Progenitor cell of endocrine pancreas (in vitro differentiated cells): Measurements from ENCODE around the gene PCID2. TPM values are rescaled to one million over a fixed set of nuclear protein-coding genes. Genes with fewer than 3 reads are reported as not detected.

Source experiments
- DNase-seq: peaks from one replicate; pipeline ENCODE4 v3.0.0; 2021; ENCODE audit warnings: low spot score; ENCODE audit not compliant: unreplicated experiment
- H3K27ac Mint-ChIP-seq: 2 replicates; pipeline ENCODE4 v1.8.0; 2021; ENCODE audit warnings: mild to moderate bottlenecking, moderate library complexity, mixed read lengths
- H3K27me3 Mint-ChIP-seq: 2 replicates; pipeline ENCODE4 v1.8.0; 2021; ENCODE audit warnings: mixed read lengths
- H3K36me3 Mint-ChIP-seq: 2 replicates; pipeline ENCODE4 v1.8.0; 2022; ENCODE audit warnings: mixed read lengths; ENCODE audit not compliant: insufficient read depth
- H3K4me1 Mint-ChIP-seq: 2 replicates; pipeline ENCODE4 v1.8.0; 2021; ENCODE audit warnings: low read depth, mixed read lengths
- H3K4me3 Mint-ChIP-seq: 2 replicates; pipeline ENCODE4 v1.8.0; 2021; ENCODE audit warnings: low read depth, mild to moderate bottlenecking, moderate library complexity, mixed read lengths
- H3K9me3 Mint-ChIP-seq: 2 replicates; pipeline ENCODE4 v1.8.0; 2021; ENCODE audit warnings: low read depth, mixed read lengths
- CTCF ChIP-seq: fragments of 200-600 bp; sonication (generic); IDR thresholded peaks from one replicate; pipeline ENCODE4 v1.5.0; 2021; ENCODE audit warnings: antibody characterized with exemption, mild to moderate bottlenecking; ENCODE audit not compliant: unreplicated experiment
- total RNA-seq: library from RNA; stranded (reverse); gene quantifications from 2 replicates; pipeline ENCODE4 v1.2.1, GENCODE V29; 2021

Gene PCID2
- total RNA-seq, 1 donor from 2014 or later, result 58.7 TPM

- no peak for DNase-seq
- no peak for TF ChIP-seq CTCF
- H3K36me3 Mint-ChIP-seq, result peaks cover 13% of the 10 kb centered on the region
- no peaks in the 10 kb centered on the region for H3K27me3 Mint-ChIP-seq
- peaks cover 5% of the 10 kb centered on the region for H3K4me1 Mint-ChIP-seq
- H3K27ac Mint-ChIP-seq, result no peak overlapping the region
- H3K4me3 Mint-ChIP-seq, result no peak overlapping the region
- H3K9me3 Mint-ChIP-seq, result no peaks in the 10 kb centered on the region
These were observed 10.1 kb upstream of the PCID2 start for GRCh38 chr13:113218586-113218985.

GRCh38 chr13:113216254-113217048 lies 8.0 kb upstream of the PCID2 start:
- Mint-ChIP-seq H3K27me3 (no peaks in the 10 kb centered on the region), H3K4me1 (peaks cover 5% of the 10 kb centered on the region), H3K4me3 (no peak overlapping the region), H3K9me3 (no peaks in the 10 kb centered on the region), H3K36me3 (peaks cover 10% of the 10 kb centered on the region), H3K27ac (no peak overlapping the region)
- TF ChIP-seq CTCF, result no peak
- no peak for DNase-seq

- peaks cover 7% of the 10 kb centered on the region for H3K36me3 Mint-ChIP-seq
- no peak for DNase-seq
- H3K4me3 Mint-ChIP-seq, result peak overlapping the region; percentile 81
- H3K27ac Mint-ChIP-seq, result no peak overlapping the region
- no peaks in the 10 kb centered on the region for H3K9me3 Mint-ChIP-seq
- TF ChIP-seq CTCF, result peak; percentile 32
- H3K4me1 Mint-ChIP-seq, result peaks cover 17% of the 10 kb centered on the region
- H3K27me3 Mint-ChIP-seq, result no peaks in the 10 kb centered on the region
These were observed 3.3 kb upstream of the PCID2 start for GRCh38 chr13:113211774-113212173.

- peaks cover 18% of the 10 kb centered on the region for H3K4me1 Mint-ChIP-seq
These were observed 2.4 kb upstream of the PCID2 start for GRCh38 chr13:113210833-113211232.

More at GRCh38 chr13:113210833-113211232, 2.4 kb upstream of the PCID2 start:
- TF ChIP-seq CTCF, result no peak
- Mint-ChIP-seq H3K9me3 (no peaks in the 10 kb centered on the region), H3K36me3 (peaks cover 7% of the 10 kb centered on the region), H3K27ac (no peak overlapping the region), H3K4me3 (peak overlapping the region; percentile 81), H3K27me3 (no peaks in the 10 kb centered on the region)
- DNase-seq, result no peak
